OCI-LY7 (cell line): ENCODE results near the gene MROH2A.

Experiments used
- CTCF ChIP-seq: fragments of 200-600 bp; sonication (generic); conservative IDR thresholded peaks from 2 replicates; pipeline ENCODE4 v1.5.1; 2014; ENCODE audit warnings: mild to moderate bottlenecking, antibody characterized with exemption, low read length, moderate library complexity, mixed read lengths
- EZH2phosphoT487 ChIP-seq: fragments of 200-600 bp; sonication (generic); IDR thresholded peaks from 2 replicates; pipeline ENCODE4 v1.6.1; 2018; ENCODE audit warnings: low read depth, borderline replicate concordance, mild to moderate bottlenecking, mixed run types, antibody characterized with exemption, low read length, moderate library complexity, mixed read lengths

DNA sequence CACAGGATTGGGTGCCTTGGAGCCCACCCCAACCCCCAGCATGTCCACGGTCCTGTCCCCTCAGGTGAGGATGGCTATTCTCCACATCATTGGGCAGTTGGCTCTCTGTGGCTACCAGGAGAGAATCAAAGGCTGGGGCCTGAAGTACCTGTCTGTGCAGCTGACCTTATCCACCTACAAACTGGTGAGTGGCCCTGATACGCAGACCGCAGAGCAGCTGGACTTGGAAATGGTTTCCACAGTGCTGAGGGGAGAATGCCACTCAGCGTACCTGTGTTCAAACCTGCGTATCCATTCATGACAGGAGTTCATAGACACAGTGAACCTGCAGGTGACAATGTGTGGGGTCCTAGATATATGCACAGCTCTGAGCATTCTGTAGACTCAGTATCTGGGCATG, 21.6 kb downstream of the MROH2A start:
- TF ChIP-seq CTCF (no peak), EZH2phosphoT487 (no peak)
